Cardiac muscle cell (in vitro differentiated cells and primary cell): ENCODE measurements around the gene SEPTIN12. TPM values are rescaled to one million over a fixed set of nuclear protein-coding genes. Genes with fewer than 3 reads are reported as not detected.
A peak's percentile ranks its signal among the peaks of the same experiment; 100 is the strongest.

Source experiments
- DNase-seq, 2 donors: peaks; one replicate each; pipeline versions ENCODE4 v3.0.0 to v3.0.0-alpha.2; 2010 to 2017; ENCODE audit warnings: low read depth in 1 of 2, low spot score in 1 of 2
- H3K27ac ChIP-seq: fragments of 200-600 bp; sonication (generic); 2 replicates; pipeline ENCODE4 v1.5.1; 2016
- H3K27me3 ChIP-seq: fragments of 200-600 bp; sonication (generic); 2 replicates; pipeline ENCODE4 v1.6.0; 2016; ENCODE audit warnings: control low read depth
- H3K36me3 ChIP-seq: fragments of 200-600 bp; sonication (generic); 2 replicates; pipeline ENCODE4 v1.5.1; 2016; ENCODE audit warnings: control low read depth
- H3K4me1 ChIP-seq: fragments of 200-600 bp; sonication (generic); 2 replicates; pipeline ENCODE4 v1.8.1; 2017; ENCODE audit warnings: low read depth, mild to moderate bottlenecking, mixed run types
- H3K4me3 ChIP-seq: fragments of 200-600 bp; sonication (generic); 2 replicates; pipeline ENCODE4 v1.5.1; 2016; ENCODE audit warnings: mild to moderate bottlenecking
- H3K9me3 ChIP-seq: fragments of 200-600 bp; sonication (generic); 2 replicates; pipeline ENCODE4 v1.5.1; 2017; ENCODE audit warnings: low read depth, mild to moderate bottlenecking, control low read depth
- CTCF ChIP-seq: IDR thresholded peaks from 2 replicates; pipeline ENCODE4 v1.5.1; 2012; ENCODE audit warnings: low read depth, mild to moderate bottlenecking, low read length
- polyA plus RNA-seq: library from polyadenylated mRNA; unstranded; fragments of >200 nt; fragmentation: Nextera tagmentation; extraction: Ambion mirVana; gene quantifications from 2 replicates; pipeline ENCODE4 v1.2.1, GENCODE V29; 2016
- total RNA-seq: library from RNA; depleted of rRNA; stranded (reverse); fragments of >200 nt; gene quantifications from 2 replicates; pipeline ENCODE4 v1.2.3, GENCODE V29; 2016

The SEPTIN12 gene
- total and polyA plus RNA-seq, 2 experiments from 2014 or later = 2.9 to 7.3 TPM

DNA sequence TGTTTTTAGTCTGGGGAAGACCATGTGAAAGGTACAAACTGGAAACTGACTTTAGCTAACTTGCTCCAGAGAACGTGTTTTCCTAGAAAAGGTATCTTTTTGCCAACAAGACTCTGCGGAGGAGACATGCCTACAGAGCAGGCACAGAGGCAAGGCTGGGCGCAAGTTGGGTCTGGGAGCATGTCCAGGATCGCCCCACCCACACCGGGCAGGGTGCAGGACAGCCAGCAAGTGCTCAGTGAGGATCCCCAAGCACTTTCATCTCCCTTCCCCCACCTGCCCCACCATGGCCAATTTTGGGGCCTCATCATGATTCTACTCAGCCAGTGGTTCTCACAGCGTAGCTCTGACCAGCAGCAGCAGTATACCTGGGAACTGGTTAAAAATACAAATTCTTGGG lies 32.5 kb upstream of the SEPTIN12 start:
- no peak overlapping the region for H3K27ac ChIP-seq
- no peaks in the 10 kb centered on the region for H3K27me3 ChIP-seq
- TF ChIP-seq CTCF = no peak
- no peak for DNase-seq
- H3K9me3 ChIP-seq = no peaks in the 10 kb centered on the region
- peaks cover 53% of the 10 kb centered on the region for H3K36me3 ChIP-seq
- H3K4me1 ChIP-seq = peaks cover 6% of the 10 kb centered on the region
- no peak overlapping the region for H3K4me3 ChIP-seq

DNA sequence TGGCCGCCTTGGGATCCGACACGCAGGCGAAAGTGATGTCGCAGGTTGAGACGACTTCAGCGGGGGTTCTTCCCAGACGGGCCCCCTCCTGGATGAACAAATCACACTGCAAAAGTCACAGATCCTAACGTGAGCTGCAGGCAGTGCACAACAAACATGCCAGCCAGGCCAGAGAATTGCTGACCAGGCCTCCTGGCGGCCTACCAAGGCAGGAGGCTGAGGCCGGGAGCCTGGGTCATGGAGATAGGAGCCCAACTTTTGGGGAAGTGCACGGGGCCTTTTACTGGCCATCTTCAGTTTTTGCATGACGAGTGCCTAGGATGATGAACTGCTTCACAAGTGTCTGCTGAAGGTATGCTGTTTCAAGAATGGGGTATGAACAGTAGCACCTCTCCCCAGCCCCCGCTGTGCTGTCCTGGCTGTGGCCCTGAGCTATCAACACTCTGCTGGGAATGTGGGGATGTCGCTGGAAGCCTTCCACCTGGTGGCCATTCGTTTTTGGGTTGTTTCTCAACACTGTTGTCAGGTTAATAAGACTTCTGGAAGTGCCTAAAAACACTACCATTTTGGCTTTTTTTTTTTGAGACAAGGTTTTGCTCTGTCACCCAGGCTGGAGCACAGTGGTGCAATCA lies 26.5 kb upstream of the SEPTIN12 start:
- DNase-seq = no peak
- TF ChIP-seq CTCF = peak; percentile 2
- Histone ChIP-seq H3K4me3 (no peak overlapping the region), H3K4me1 (no peaks in the 10 kb centered on the region), H3K36me3 (peaks cover 50% of the 10 kb centered on the region), H3K27me3 (no peaks in the 10 kb centered on the region), H3K9me3 (no peaks in the 10 kb centered on the region), H3K27ac (no peak overlapping the region)

GRCh38 chr16:4814046-4814445 lies 25.9 kb upstream of the SEPTIN12 start:
- H3K27me3 ChIP-seq = no peaks in the 10 kb centered on the region
- peaks cover 47% of the 10 kb centered on the region for H3K36me3 ChIP-seq
- no peaks in the 10 kb centered on the region for H3K9me3 ChIP-seq
- no peak for DNase-seq
- H3K4me1 ChIP-seq = no peaks in the 10 kb centered on the region
- no peak overlapping the region for H3K4me3 ChIP-seq
- no peak overlapping the region for H3K27ac ChIP-seq
- TF ChIP-seq CTCF = no peak

DNA sequence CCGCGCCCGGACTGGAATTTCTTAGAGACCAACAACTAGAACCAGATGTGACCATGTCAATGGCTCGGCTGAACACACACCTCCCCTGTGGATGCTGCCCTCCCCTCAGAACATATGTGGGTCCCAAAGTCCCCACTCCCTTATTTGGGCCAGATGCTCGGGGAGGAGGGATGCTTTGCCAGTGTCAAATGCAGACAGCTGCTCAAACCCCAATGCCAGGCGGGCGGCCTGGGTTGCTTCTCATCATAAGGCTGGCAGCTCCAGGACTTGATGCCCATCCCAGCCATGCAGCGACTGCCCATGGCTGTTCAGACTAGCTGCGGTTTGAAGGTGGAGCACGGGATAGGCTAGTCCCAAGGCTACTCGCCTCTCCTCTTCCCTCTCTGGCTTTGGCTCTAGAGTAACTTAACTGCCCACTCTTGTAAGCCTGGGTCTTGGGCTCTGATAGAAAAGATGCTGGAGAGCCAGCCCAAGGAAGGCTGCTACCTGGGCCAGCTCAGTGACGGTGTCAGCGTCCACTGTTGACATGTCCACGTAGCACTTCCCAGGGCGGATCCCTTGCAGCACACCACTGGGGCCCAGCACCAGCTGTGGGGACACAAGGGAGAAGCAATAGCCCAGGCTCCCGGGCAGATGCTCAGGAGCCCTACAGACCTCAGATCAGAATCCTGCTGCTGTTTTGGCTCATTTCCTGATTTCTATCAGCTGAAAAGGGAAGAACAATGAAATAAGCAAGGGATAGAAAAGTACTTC lies 25.3 kb upstream of the SEPTIN12 start:
- no peak overlapping the region for H3K4me3 ChIP-seq
- H3K4me1 ChIP-seq = no peaks in the 10 kb centered on the region
- no peak for DNase-seq
- H3K36me3 ChIP-seq = peaks cover 47% of the 10 kb centered on the region
- TF ChIP-seq CTCF = no peak
- H3K9me3 ChIP-seq = no peaks in the 10 kb centered on the region
- H3K27ac ChIP-seq = no peak overlapping the region
- no peaks in the 10 kb centered on the region for H3K27me3 ChIP-seq

DNA sequence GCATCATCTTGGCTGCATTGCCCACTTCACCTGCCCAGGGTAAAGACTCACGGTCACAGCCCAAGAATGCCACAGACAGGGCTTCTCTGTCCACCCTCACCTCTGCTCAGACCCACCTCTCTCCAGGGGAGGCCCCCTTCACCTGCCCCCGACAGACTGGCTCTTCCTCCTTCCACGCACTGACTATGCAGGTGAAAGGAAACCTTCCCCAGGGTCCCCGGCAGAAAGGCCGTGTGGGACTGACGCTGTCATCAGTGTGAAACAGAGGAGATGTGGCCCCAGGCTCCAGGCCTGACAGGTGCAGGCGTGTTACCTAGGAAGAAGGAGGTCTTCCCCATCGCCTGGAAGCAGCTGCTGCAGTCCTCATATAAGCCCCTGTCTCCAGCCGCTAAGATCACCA lies 23.6 kb upstream of the SEPTIN12 start:
- no peaks in the 10 kb centered on the region for H3K27me3 ChIP-seq
- DNase-seq = no peak
- no peaks in the 10 kb centered on the region for H3K9me3 ChIP-seq
- no peaks in the 10 kb centered on the region for H3K4me1 ChIP-seq
- H3K4me3 ChIP-seq = no peak overlapping the region
- no peak overlapping the region for H3K27ac ChIP-seq
- TF ChIP-seq CTCF = no peak
- H3K36me3 ChIP-seq = peaks cover 55% of the 10 kb centered on the region
